K562 (cell line): ENCODE data around the gene UQCR11. TPM values are rescaled to one million over a fixed set of nuclear protein-coding genes. Genes with fewer than 3 reads are reported as not detected.

Experiments used
- BRF2 ChIP-seq: IDR thresholded peaks from 3 replicates; pipeline ENCODE4 v1.6.1; 2011; ENCODE audit warnings: borderline replicate concordance, mild to moderate bottlenecking; ENCODE audit not compliant: insufficient read length, insufficient read depth
- GABPB1 ChIP-seq: sonication (generic); formaldehyde crosslinking; IDR thresholded peaks from 2 replicates; pipeline ENCODE4 v1.8.0; 2022; ENCODE audit warnings: mild to moderate bottlenecking, missing genetic modification reagents
- HES1 ChIP-seq: fragments of 450-650 bp; IDR thresholded peaks from 2 replicates; pipeline ENCODE4 v1.6.1; 2016; ENCODE audit warnings: low read depth, mild to moderate bottlenecking, moderate library complexity
- HLTF ChIP-seq: fragments of 450-650 bp; IDR thresholded peaks from 2 replicates; pipeline ENCODE4 v1.6.1; 2016
- ID3 ChIP-seq, 2 experiments: fragments of 250-450 bp in 1 of 2; fragments of 450-650 bp in 1 of 2; sonication (Bioruptor Pico) in 1 of 2; IDR thresholded peaks; 2 replicates each; pipeline versions ENCODE4 v1.6.1 to v1.8.0; 2016 to 2021; ENCODE audit warnings: mild to moderate bottlenecking in 2 of 2, moderate library complexity in 2 of 2, missing compliant biosample characterization in 1 of 2, missing genetic modification characterization in 1 of 2
- PTTG1 ChIP-seq: fragments of 450-650 bp; IDR thresholded peaks from 2 replicates; pipeline ENCODE4 v1.6.1; 2016; ENCODE audit warnings: low read depth, mild to moderate bottlenecking, missing genetic modification characterization, missing compliant biosample characterization
- SMARCA4 ChIP-seq: fragments of 450-650 bp; IDR thresholded peaks from 2 replicates; pipeline ENCODE4 v1.6.1; 2016
- SRF ChIP-seq, 2 experiments: fragments of 250-450, 450-650 bp in 1 of 2; sonication (Bioruptor Pico) in 1 of 2; sonication (generic) in 1 of 2; formaldehyde crosslinking; IDR thresholded peaks; 2 replicates each; pipeline versions ENCODE4 v1.5.0 to v1.5.1; 2020 to 2022; ENCODE audit warnings: mild to moderate bottlenecking in 1 of 2, missing genetic modification reagents in 1 of 2
- TAF9B ChIP-seq: fragments of 450-650 bp; IDR thresholded peaks from 2 replicates; pipeline ENCODE4 v1.6.1; 2018; ENCODE audit warnings: mild to moderate bottlenecking; ENCODE audit not compliant: partially characterized antibody
- TFAM ChIP-seq: fragments of 250-450 bp; sonication (Bioruptor Pico); conservative IDR thresholded peaks from 2 replicates; pipeline ENCODE4 v1.5.0; 2021; ENCODE audit warnings: mild to moderate bottlenecking, moderate library complexity
- TRIM28 ChIP-seq: fragments of 450-650 bp; IDR thresholded peaks from 2 replicates; pipeline ENCODE4 v1.6.1; 2017
- ZC3H4 ChIP-seq: sonication (generic); formaldehyde crosslinking; IDR thresholded peaks from 2 replicates; pipeline ENCODE4 v1.9.0; 2021; ENCODE audit warnings: missing genetic modification reagents, borderline replicate concordance
- ZKSCAN8 ChIP-seq: fragments of 200-800 bp; sonication (Bioruptor generic); IDR thresholded peaks from 2 replicates; pipeline ENCODE4 v1.6.1; 2016; ENCODE audit warnings: missing genetic modification characterization, missing compliant biosample characterization
- ZNF23 ChIP-seq: fragments of 250-450 bp; sonication (Bioruptor Pico); IDR thresholded peaks from 2 replicates; pipeline ENCODE4 v1.4.0; 2020; ENCODE audit warnings: mild to moderate bottlenecking
- ZNF707 ChIP-seq: fragments of 250-450 bp; sonication (Bioruptor Pico); conservative IDR thresholded peaks from 2 replicates; pipeline ENCODE4 v1.8.0; 2022; ENCODE audit warnings: inconsistent platforms, mild to moderate bottlenecking, moderate library complexity
- polyA plus RNA-seq, 8 experiments: library from polyadenylated mRNA; depleted of rRNA in 4 of 8; stranded (reverse) in 5 of 8; unstranded in 3 of 8; fragments of >200 nt; fragmentation: Nextera tagmentation in 2 of 8; fragmentation: Illumina TruSeq in 1 of 8; extraction: Ambion mirVana in 2 of 8; extraction: Trizol in 1 of 8; gene quantifications; 2 replicates each; pipeline versions ENCODE4 v1.2.1 to v1.2.3, GENCODE V29; 2011 to 2014; ENCODE audit warnings: inconsistent platforms in 1 of 8, missing spikeins in 1 of 8
- total RNA-seq, 7 experiments: library from RNA; depleted of rRNA in 6 of 7; stranded (reverse); fragments of >200 nt in 6 of 7; fragmentation: Illumina TruSeq in 2 of 7; extraction: Trizol in 2 of 7; gene quantifications; 2 replicates each; pipeline versions ENCODE4 v1.2.1 to v1.2.3, GENCODE V29; 2011 to 2021; ENCODE audit warnings: low replicate concordance in 1 of 7
- TF ChIP-seq, protein P1 (sequence below): IDR thresholded peaks from 2 replicates; pipeline ENCODE4 v1.6.1; 2016; ENCODE audit warnings: missing genetic modification characterization, missing compliant biosample characterization
- TF ChIP-seq, protein P2 (sequence below), 2 experiments: fragments of 450-650 bp; IDR thresholded peaks; 2 replicates each; pipeline ENCODE4 v1.6.1; 2018; ENCODE audit warnings: mild to moderate bottlenecking in 2 of 2, low read depth in 1 of 2; ENCODE audit not compliant: partially characterized antibody in 2 of 2
- TF ChIP-seq, protein P3 (sequence below): sonication (generic); formaldehyde crosslinking; IDR thresholded peaks from 2 replicates; pipeline ENCODE4 v1.8.1; 2023; ENCODE audit warnings: mild to moderate bottlenecking, missing genetic modification reagents

The UQCR11 gene
- total and polyA plus RNA-seq, 9 of the 15 experiments (the other 6 are each of a cell fraction or from before 2014, with no cell fraction given), result 57.6 to 394 (median 259) TPM

DNA sequence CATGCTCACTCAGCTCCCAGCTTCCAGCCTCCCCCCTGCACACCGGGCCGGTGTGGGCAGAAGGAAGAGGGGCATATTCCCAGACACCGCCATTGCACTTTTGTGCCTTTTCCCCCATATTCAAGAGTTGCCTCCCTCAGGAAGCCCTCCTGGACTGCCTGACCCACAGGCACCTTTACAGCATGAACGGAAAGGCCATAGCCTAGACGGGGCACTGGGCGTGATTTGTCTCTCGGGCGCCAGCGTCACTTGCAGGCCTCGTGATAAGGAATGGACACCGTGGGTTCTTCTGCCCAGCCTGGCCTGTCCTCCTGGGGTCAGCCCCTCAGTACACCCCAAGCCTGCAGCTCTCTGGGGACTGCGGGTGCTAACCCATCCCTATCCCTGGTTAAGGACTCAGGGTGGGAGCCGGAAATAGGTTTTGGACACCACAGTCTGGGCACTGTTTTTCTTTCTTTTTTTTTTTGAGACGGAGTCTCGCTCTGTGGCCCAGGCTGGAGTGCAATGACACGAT is 933 bp upstream of the UQCR11 start (continued):
- TF ChIP-seq, protein P1, sequence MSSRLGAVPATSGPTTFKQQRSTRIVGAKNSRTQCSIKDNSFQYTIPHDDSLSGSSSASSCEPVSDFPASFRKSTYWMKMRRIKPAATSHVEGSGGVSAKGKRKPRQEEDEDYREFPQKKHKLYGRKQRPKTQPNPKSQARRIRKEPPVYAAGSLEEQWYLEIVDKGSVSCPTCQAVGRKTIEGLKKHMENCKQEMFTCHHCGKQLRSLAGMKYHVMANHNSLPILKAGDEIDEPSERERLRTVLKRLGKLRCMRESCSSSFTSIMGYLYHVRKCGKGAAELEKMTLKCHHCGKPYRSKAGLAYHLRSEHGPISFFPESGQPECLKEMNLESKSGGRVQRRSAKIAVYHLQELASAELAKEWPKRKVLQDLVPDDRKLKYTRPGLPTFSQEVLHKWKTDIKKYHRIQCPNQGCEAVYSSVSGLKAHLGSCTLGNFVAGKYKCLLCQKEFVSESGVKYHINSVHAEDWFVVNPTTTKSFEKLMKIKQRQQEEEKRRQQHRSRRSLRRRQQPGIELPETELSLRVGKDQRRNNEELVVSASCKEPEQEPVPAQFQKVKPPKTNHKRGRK (tag), result no peak
- TF ChIP-seq PTTG1 (tag), result no peak
- no peak for TF ChIP-seq TFAM (CRISPR knock-in tag)
- TF ChIP-seq ZKSCAN8, result no peak
- no peak for TF ChIP-seq SRF (CRISPR knock-in tag; IDR thresholded peaks at IDR 0.05)
- TF ChIP-seq, protein P2, sequence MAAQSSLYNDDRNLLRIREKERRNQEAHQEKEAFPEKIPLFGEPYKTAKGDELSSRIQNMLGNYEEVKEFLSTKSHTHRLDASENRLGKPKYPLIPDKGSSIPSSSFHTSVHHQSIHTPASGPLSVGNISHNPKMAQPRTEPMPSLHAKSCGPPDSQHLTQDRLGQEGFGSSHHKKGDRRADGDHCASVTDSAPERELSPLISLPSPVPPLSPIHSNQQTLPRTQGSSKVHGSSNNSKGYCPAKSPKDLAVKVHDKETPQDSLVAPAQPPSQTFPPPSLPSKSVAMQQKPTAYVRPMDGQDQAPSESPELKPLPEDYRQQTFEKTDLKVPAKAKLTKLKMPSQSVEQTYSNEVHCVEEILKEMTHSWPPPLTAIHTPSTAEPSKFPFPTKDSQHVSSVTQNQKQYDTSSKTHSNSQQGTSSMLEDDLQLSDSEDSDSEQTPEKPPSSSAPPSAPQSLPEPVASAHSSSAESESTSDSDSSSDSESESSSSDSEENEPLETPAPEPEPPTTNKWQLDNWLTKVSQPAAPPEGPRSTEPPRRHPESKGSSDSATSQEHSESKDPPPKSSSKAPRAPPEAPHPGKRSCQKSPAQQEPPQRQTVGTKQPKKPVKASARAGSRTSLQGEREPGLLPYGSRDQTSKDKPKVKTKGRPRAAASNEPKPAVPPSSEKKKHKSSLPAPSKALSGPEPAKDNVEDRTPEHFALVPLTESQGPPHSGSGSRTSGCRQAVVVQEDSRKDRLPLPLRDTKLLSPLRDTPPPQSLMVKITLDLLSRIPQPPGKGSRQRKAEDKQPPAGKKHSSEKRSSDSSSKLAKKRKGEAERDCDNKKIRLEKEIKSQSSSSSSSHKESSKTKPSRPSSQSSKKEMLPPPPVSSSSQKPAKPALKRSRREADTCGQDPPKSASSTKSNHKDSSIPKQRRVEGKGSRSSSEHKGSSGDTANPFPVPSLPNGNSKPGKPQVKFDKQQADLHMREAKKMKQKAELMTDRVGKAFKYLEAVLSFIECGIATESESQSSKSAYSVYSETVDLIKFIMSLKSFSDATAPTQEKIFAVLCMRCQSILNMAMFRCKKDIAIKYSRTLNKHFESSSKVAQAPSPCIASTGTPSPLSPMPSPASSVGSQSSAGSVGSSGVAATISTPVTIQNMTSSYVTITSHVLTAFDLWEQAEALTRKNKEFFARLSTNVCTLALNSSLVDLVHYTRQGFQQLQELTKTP (IDR thresholded peaks at IDR 0.05; ENCODE audit: low read depth in 1 of 2, partially characterized antibody in 2 of 2), result peak in 1 of 2 experiments; percentile 72
- TF ChIP-seq ZNF707 (CRISPR knock-in tag), result no peak; the same call in 1 of the 2 replicates
- TF ChIP-seq, protein P3, sequence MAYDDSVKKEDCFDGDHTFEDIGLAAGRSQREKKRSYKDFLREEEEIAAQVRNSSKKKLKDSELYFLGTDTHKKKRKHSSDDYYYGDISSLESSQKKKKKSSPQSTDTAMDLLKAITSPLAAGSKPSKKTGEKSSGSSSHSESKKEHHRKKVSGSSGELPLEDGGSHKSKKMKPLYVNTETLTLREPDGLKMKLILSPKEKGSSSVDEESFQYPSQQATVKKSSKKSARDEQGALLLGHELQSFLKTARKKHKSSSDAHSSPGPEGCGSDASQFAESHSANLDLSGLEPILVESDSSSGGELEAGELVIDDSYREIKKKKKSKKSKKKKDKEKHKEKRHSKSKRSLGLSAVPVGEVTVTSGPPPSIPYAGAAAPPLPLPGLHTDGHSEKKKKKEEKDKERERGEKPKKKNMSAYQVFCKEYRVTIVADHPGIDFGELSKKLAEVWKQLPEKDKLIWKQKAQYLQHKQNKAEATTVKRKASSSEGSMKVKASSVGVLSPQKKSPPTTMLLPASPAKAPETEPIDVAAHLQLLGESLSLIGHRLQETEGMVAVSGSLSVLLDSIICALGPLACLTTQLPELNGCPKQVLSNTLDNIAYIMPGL, result no peak
- TF ChIP-seq TRIM28, result 0 out of 2 replicates have a peak, but pooled peaks have one; percentile 48
- TF ChIP-seq BRF2, result no peak
- TF ChIP-seq ID3 (CRISPR knock-in tag; IDR thresholded peaks at IDR 0.05), result no peak
- 0 out of 2 replicates have a peak, but pooled peaks have one; percentile 4 for TF ChIP-seq ID3 (tag; IDR thresholded peaks at IDR 0.05)
- no peak for TF ChIP-seq TAF9B
- TF ChIP-seq ZNF23, result no peak
- TF ChIP-seq SMARCA4, result peak; percentile 70
- TF ChIP-seq GABPB1 (CRISPR knock-in tag), result no peak
- no peak; the same call in 1 of the 2 replicates for TF ChIP-seq HLTF
- TF ChIP-seq ZC3H4 (CRISPR knock-in tag), result no peak
- TF ChIP-seq HES1, result no peak
